Upper lobe of left lung (tissue), 6 donors: ENCODE results near the gene GPR18. TPM values are rescaled to one million over a fixed set of nuclear protein-coding genes. Genes with fewer than 3 reads are reported as not detected.

ENCODE experiments used
- ATAC-seq, 2 donors: fragments of 200-7000 bp; cut with Tn5 transposase; one replicate each; pipeline ENCODE4 v1.9.1; 2022; ENCODE audit warnings: mild to moderate bottlenecking in 2 of 2, moderate library complexity in 2 of 2; ENCODE audit not compliant: low FRiP score in 2 of 2
- DNase-seq, 2 donors: peaks; one replicate each; pipeline ENCODE4 v3.0.0-alpha.2; 2019 to 2020
- H3K27ac ChIP-seq, 4 donors: fragments of 200-600 bp; sonication (generic); one replicate each; pipeline ENCODE4 v1.5.1; 2016 to 2019
- H3K27me3 ChIP-seq, 4 donors: fragments of 200-600 bp; sonication (generic); one replicate each; pipeline ENCODE4 v1.5.1; 2017 to 2019
- H3K36me3 ChIP-seq, 4 donors: fragments of 200-600 bp; sonication (generic); one replicate each; pipeline ENCODE4 v1.5.1; 2016 to 2019
- H3K4me1 ChIP-seq, 4 donors: fragments of 200-600 bp; sonication (generic); one replicate each; pipeline ENCODE4 v1.5.1; 2018 to 2019
- H3K4me3 ChIP-seq, 4 donors: fragments of 200-600 bp; sonication (generic); one replicate each; pipeline ENCODE4 v1.5.1; 2017 to 2019; ENCODE audit warnings: mild to moderate bottlenecking in 2 of 4, moderate library complexity in 1 of 4
- H3K9me3 ChIP-seq, 4 donors: fragments of 200-600 bp; sonication (generic); one replicate each; pipeline ENCODE4 v1.5.1; 2018 to 2019
- CTCF ChIP-seq, 6 experiments: fragments of 450-650 bp in 4 of 6; fragments of 200-600 bp in 2 of 6; sonication (generic) in 2 of 6; IDR thresholded peaks; one replicate each; pipeline ENCODE4 v1.5.1; 2016 to 2019; ENCODE audit warnings: antibody characterized with exemption in 6 of 6
- EP300 ChIP-seq, 4 donors: sonication (generic); formaldehyde crosslinking; IDR thresholded peaks; one replicate each; pipeline ENCODE4 v1.5.1; 2017; ENCODE audit warnings: antibody characterized with exemption in 4 of 4, control low read depth in 2 of 4
- POLR2A ChIP-seq, 4 donors: fragments of 450-650 bp; IDR thresholded peaks; one replicate each; pipeline ENCODE4 v1.5.1; 2016 to 2017; ENCODE audit warnings: antibody characterized with exemption in 4 of 4, mild to moderate bottlenecking in 2 of 4
- POLR2AphosphoS5 ChIP-seq, 2 donors: sonication (generic); formaldehyde crosslinking; IDR thresholded peaks; one replicate each; pipeline ENCODE4 v1.5.1; 2017; ENCODE audit warnings: antibody characterized with exemption in 2 of 2
- WGBS, 2 donors: methylation state at CpG; one replicate each; pipeline ENCODE4 v1.1.5; 2017 to 2018; 5-methylcytosine and 5-hydroxymethylcytosine counted together
- total RNA-seq, 6 donors: library from RNA; depleted of rRNA in 4 of 6; stranded (reverse); fragments of >200 nt in 4 of 6; gene quantifications; one replicate each; pipeline versions ENCODE4 v1.1.0 to v1.2.1, GENCODE V29; 2016 to 2021
- donor health status: DM: no; HTN: no; CAD: no; lungs with moderate emphysema.
- donor health status: DM: no; HTN: yes; CAD: no; lungs with severe emphysema.

GPR18 gene
- total RNA-seq, 6 donors from 2014 or later, result 0.52 to 0.94 TPM; not detected in 4

GRCh38 chr13:99261059-99261458 is 2.9 kb upstream of the GPR18 start:
- H3K27me3 ChIP-seq, result no peaks in the 10 kb centered on the region
- H3K36me3 ChIP-seq, result peaks cover 0 to 2% (median 0%) of the 10 kb centered on the region in 4 donors
- WGBS, 2 donors, result 93 to 100% methylated on average over 1 of the region's 1 CpG
- no peak for TF ChIP-seq POLR2AphosphoS5 (IDR thresholded peaks at IDR 0.05)
- no peak for TF ChIP-seq EP300 (IDR thresholded peaks at IDR 0.05)
- TF ChIP-seq CTCF (IDR thresholded peaks at IDR 0.05), result no peak
- TF ChIP-seq POLR2A (IDR thresholded peaks at IDR 0.05), result no peak
- no peak overlapping the region for H3K27ac ChIP-seq
- no peak for DNase-seq
- no peak overlapping the region for H3K4me3 ChIP-seq
- no peak for ATAC-seq
- H3K9me3 ChIP-seq, result no peaks in the 10 kb centered on the region
- peaks cover 4 to 10% (median 5%) of the 10 kb centered on the region in 4 donors for H3K4me1 ChIP-seq

DNA sequence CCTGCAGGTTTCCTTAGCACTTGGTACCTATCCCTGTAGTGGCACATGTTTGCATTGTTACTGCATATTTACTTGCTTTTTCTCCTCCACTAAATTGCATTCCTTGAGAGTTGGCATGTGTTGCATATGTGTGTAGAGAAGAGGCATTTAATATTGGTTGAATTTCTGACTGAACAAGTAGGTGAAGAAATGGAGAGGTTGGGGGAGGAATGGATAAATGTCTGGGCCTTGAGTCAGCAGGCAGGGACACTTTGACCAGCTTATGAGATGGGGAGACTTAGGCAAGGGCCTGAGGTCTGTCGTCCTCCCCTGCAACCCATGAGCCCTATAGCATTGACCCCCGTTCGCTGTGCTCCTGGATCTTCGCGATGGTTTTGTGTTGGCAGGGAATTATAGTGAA is 2.0 kb upstream of the GPR18 start:
- DNase-seq (no peak), ATAC-seq (no peak)
- H3K4me3 ChIP-seq, result no peak overlapping the region
- peaks cover 4 to 10% (median 5%) of the 10 kb centered on the region in 4 donors for H3K4me1 ChIP-seq
- no peaks in the 10 kb centered on the region for H3K9me3 ChIP-seq
- TF ChIP-seq POLR2A (IDR thresholded peaks at IDR 0.05), result no peak
- no peak for TF ChIP-seq CTCF (IDR thresholded peaks at IDR 0.05)
- no peak for TF ChIP-seq EP300 (IDR thresholded peaks at IDR 0.05)
- no peak for TF ChIP-seq POLR2AphosphoS5 (IDR thresholded peaks at IDR 0.05)
- H3K27me3 ChIP-seq, result no peaks in the 10 kb centered on the region
- peaks cover 0 to 5% (median 1%) of the 10 kb centered on the region in 4 donors for H3K36me3 ChIP-seq
- WGBS, 2 donors, result 88 to 90% methylated on average over 5 of the region's 5 CpGs
- no peak overlapping the region for H3K27ac ChIP-seq

GRCh38 chr13:99258946-99259345 is 767 bp upstream of the GPR18 start:
- H3K36me3 ChIP-seq, result peaks cover 0 to 15% (median 2%) of the 10 kb centered on the region in 4 donors
- H3K27ac ChIP-seq, result peak overlapping the region in 1 of 4 donors; percentile 37
- no peaks in the 10 kb centered on the region for H3K27me3 ChIP-seq
- DNase-seq (no peak), ATAC-seq (no peak)
- no peak for TF ChIP-seq CTCF (IDR thresholded peaks at IDR 0.05)
- 54 to 69% methylated on average over 3 of the region's 3 CpGs for WGBS, 2 donors
- H3K9me3 ChIP-seq, result no peaks in the 10 kb centered on the region
- H3K4me3 ChIP-seq, result no peak overlapping the region
- peaks cover 0 to 10% (median 5%) of the 10 kb centered on the region in 4 donors for H3K4me1 ChIP-seq

DNA sequence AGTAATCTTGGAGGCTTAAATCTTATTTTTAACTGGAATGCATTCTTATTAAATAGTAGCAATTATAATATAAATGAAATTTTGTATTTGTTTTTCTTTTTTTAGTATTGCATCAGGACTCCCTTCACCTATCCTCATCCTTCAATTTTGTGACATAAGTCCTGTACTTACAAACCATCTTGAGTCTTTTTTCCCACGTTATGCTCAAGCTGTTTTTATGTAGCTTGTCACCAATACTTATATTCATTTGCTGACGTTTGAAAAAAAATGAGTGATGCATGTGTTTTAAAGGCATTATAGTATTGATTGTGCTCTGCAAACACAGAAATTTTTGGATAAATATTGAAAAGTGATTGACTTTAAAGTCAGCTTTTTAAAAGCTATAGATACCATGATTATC is 888 bp downstream of the GPR18 start:
- Histone ChIP-seq H3K27me3 (no peaks in the 10 kb centered on the region), H3K4me3 (no peak overlapping the region), H3K9me3 (no peaks in the 10 kb centered on the region), H3K36me3 (peaks cover 0 to 15% (median 2%) of the 10 kb centered on the region in 4 donors), H3K27ac (no peak overlapping the region), H3K4me1 (peaks cover 0 to 10% (median 5%) of the 10 kb centered on the region in 4 donors)
- TF ChIP-seq EP300 (IDR thresholded peaks at IDR 0.05), result no peak
- 82 to 87% methylated on average over 2 of the region's 2 CpGs for WGBS, 2 donors
- no peak for ATAC-seq
- DNase-seq, result no peak

DNA sequence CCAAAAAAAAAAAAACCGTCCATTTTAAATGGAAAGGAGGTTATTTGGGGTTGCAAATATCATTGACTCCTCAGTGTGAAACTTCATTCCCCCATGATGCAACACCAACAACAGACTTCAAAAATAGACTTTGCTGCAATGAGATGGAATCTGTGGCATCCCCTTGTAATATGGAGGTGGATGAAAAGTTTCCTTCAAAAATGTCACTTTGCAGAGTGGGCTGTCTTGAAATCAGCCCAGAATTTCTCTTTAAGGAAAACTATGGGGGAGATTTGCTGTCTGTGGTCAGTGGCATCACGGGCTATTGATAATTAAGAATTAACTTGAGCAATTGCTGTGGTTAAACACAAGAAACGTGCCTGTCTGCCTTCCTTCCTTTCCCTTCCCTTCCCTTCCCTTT is 1.5 kb downstream of the GPR18 start:
- DNase-seq (no peak), ATAC-seq (no peak)
- Histone ChIP-seq H3K27ac (no peak overlapping the region), H3K4me3 (no peak overlapping the region), H3K27me3 (no peaks in the 10 kb centered on the region), H3K9me3 (no peaks in the 10 kb centered on the region), H3K36me3 (peaks cover 0 to 15% (median 2%) of the 10 kb centered on the region in 4 donors), H3K4me1 (peaks cover 0 to 10% (median 5%) of the 10 kb centered on the region in 4 donors)
- no peak for TF ChIP-seq EP300 (IDR thresholded peaks at IDR 0.05)
- TF ChIP-seq CTCF (IDR thresholded peaks at IDR 0.05), result no peak
- TF ChIP-seq POLR2A (IDR thresholded peaks at IDR 0.05), result no peak
- no peak for TF ChIP-seq POLR2AphosphoS5 (IDR thresholded peaks at IDR 0.05)
- WGBS, 2 donors, result 55 to 63% methylated on average over 3 of the region's 3 CpGs
